Keratinocyte (primary cell): Measurements from ENCODE around the gene MAP1LC3B. TPM values are rescaled to one million over a fixed set of nuclear protein-coding genes. Genes with fewer than 3 reads are reported as not detected.

Experiments used
- DNase-seq: peaks from one replicate; pipeline ENCODE4 v3.0.0-alpha.2; 2011; ENCODE audit warnings: low read depth, missing footprints, low spot score
- FAIRE-seq: peaks from 2 replicates; lab custom pipeline; 2011; peaks lifted over from hg19 to GRCh38; lab: Jason Lieb, UNC
- H2AFZ ChIP-seq: 2 replicates; pipeline ENCODE4 v1.6.0; 2012; ENCODE audit warnings: low read length, control low read depth, inconsistent platforms; ENCODE audit not compliant: control insufficient read depth
- H3K27ac ChIP-seq: 2 replicates; pipeline ENCODE4 v1.5.1; 2011; ENCODE audit warnings: low read length; ENCODE audit not compliant: control insufficient read depth, insufficient read depth
- H3K27me3 ChIP-seq: 3 replicates; pipeline ENCODE4 v1.6.0; 2011; ENCODE audit warnings: low read length; ENCODE audit not compliant: control insufficient read depth, insufficient read depth; ENCODE audit errors: extremely low read depth
- H3K36me3 ChIP-seq, 2 experiments: 2 replicates in 1 of 2; 3 replicates in 1 of 2; pipeline ENCODE4 v1.5.1; 2011; ENCODE audit warnings: low read length in 2 of 2, mild to moderate bottlenecking in 1 of 2; ENCODE audit not compliant: control insufficient read depth in 2 of 2, insufficient read depth in 2 of 2; ENCODE audit errors: extremely low read depth in 1 of 2
- H3K4me1 ChIP-seq: 3 replicates; pipeline ENCODE4 v1.5.1; 2011; ENCODE audit warnings: low read length; ENCODE audit not compliant: control insufficient read depth, insufficient read depth; ENCODE audit errors: extremely low read depth
- H3K4me2 ChIP-seq: 3 replicates; pipeline ENCODE4 v1.6.0; 2011; ENCODE audit warnings: low read depth, low read length; ENCODE audit not compliant: control insufficient read depth, insufficient read depth; ENCODE audit errors: extremely low read depth
- H3K4me3 ChIP-seq, 3 experiments: fragments of 200-600 bp in 1 of 3; sonication (generic) in 1 of 3; 2 replicates in 2 of 3; 3 replicates in 1 of 3; pipeline ENCODE4 v1.5.1; 2011 to 2016; ENCODE audit warnings: low read length in 3 of 3, mild to moderate bottlenecking in 3 of 3, control low read depth in 2 of 3, inconsistent platforms in 1 of 3, low read depth in 1 of 3, mixed read lengths in 1 of 3, mixed run types in 1 of 3, moderate library complexity in 1 of 3; ENCODE audit not compliant: control insufficient read depth in 2 of 3, insufficient read depth in 2 of 3; ENCODE audit errors: extremely low read depth in 1 of 3
- H3K79me2 ChIP-seq: 2 replicates; pipeline ENCODE4 v1.6.0; 2012; ENCODE audit warnings: low read length; ENCODE audit not compliant: control insufficient read depth, insufficient read depth
- H3K9ac ChIP-seq: 3 replicates; pipeline ENCODE4 v1.6.0; 2011; ENCODE audit warnings: low read length; ENCODE audit not compliant: control insufficient read depth, insufficient read depth; ENCODE audit errors: extremely low read depth
- H3K9me1 ChIP-seq: 3 replicates; pipeline ENCODE4 v1.6.0; 2011; ENCODE audit warnings: low read length; ENCODE audit not compliant: control insufficient read depth, insufficient read depth; ENCODE audit errors: extremely low read depth
- H3K9me3 ChIP-seq: 2 replicates; pipeline ENCODE4 v1.5.1; 2012; ENCODE audit warnings: low read depth, low read length; ENCODE audit not compliant: control insufficient read depth
- H4K20me1 ChIP-seq: 3 replicates; pipeline ENCODE4 v1.6.0; 2011; ENCODE audit warnings: low read length; ENCODE audit not compliant: control insufficient read depth, insufficient read depth; ENCODE audit errors: extremely low read depth
- CTCF ChIP-seq, 3 experiments: IDR thresholded peaks in 1 of 3; conservative IDR thresholded peaks in 1 of 3; optimal IDR thresholded peaks in 1 of 3; 2 replicates in 2 of 3; 3 replicates in 1 of 3; pipeline versions ENCODE3 to v1.5.1; 2011; ENCODE audit warnings: low read length in 3 of 3, mild to moderate bottlenecking in 3 of 3, moderate library complexity in 2 of 3, control low read depth in 1 of 3, inconsistent platforms in 1 of 3; ENCODE audit not compliant: insufficient read depth in 2 of 3; ENCODE audit errors: extremely low read depth in 1 of 3
- EZH2 ChIP-seq: IDR thresholded peaks from one replicate; pipeline ENCODE4 v1.6.1; 2012; ENCODE audit warnings: inconsistent platforms, mild to moderate bottlenecking, low read length, moderate library complexity
- dilution Hi-C: fragments of 300-500 bp; cut with MboI; formaldehyde crosslinking; loops from one replicate; pipeline ENCODE4 v1.7.0; 2020; ENCODE audit warnings: low sequenced_read_pairs; ENCODE audit not compliant: extremely low pct_ligation_motif_present
- polyA plus RNA-seq, 5 experiments: library from polyadenylated mRNA; depleted of rRNA in 3 of 5; stranded (reverse) in 3 of 5; stranded (forward) in 1 of 5; unstranded in 1 of 5; fragments of >200 nt; gene quantifications; 1 replicate in 1 of 5; 2 replicates in 3 of 5; 3 replicates in 1 of 5; pipeline versions ENCODE4 v1.2.1 to v1.2.3, GENCODE V29; 2011 to 2012; ENCODE audit warnings: missing spikeins in 2 of 5, low read depth in 1 of 5, low replicate concordance in 1 of 5

Gene MAP1LC3B
- polyA plus RNA-seq, 1 donor (not counting 4 experiments of a cell fraction or from before 2014, with no cell fraction given) = 50.3 TPM

DNA sequence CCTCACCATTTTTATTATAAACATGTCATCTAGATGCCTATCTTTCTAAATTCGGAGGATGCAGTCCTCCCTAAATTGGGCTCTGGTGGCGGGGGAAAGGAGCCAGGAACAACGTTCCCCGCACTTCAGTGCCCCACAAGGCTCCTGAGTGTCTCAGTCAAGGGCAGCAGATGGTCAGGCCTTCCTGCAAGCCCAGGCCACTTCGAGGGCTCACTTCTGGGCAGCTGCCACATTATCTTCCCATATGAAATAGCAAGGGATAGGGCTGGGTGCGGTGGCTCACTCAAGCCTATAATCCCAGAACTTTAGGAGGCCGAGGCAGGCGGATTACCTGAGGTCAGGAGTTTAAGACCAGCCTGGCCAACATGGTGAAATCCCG is 40.8 kb upstream of the MAP1LC3B start:
- no peaks in the 10 kb centered on the region for H3K4me1 ChIP-seq
- dilution Hi-C loops = no loop called here
- H2AFZ ChIP-seq = no peak overlapping the region
- H3K27me3 ChIP-seq = no peaks in the 10 kb centered on the region
- peaks cover 0 to 7% of the 10 kb centered on the region in 2 experiments for H3K36me3 ChIP-seq
- no peak overlapping the region for H3K27ac ChIP-seq
- H3K9ac ChIP-seq = no peak overlapping the region
- FAIRE-seq (no peak), DNase-seq (no peak)
- H3K9me1 ChIP-seq = no peaks in the 10 kb centered on the region
- H3K9me3 ChIP-seq = no peaks in the 10 kb centered on the region
- H3K79me2 ChIP-seq = peaks cover 20% of the 10 kb centered on the region
- no peak overlapping the region for H3K4me3 ChIP-seq
- no peaks in the 10 kb centered on the region for H4K20me1 ChIP-seq
- TF ChIP-seq EZH2 (no peak), CTCF (optimal IDR thresholded peaks at IDR 0.05 in 1 of 3, IDR thresholded peaks at IDR 0.05 in 1 of 3, conservative IDR thresholded peaks at IDR 0.05 in 1 of 3; ENCODE audit: extremely low read depth in 1 of 3, insufficient read depth in 2 of 3, low read length in 3 of 3) (no peak)
- H3K4me2 ChIP-seq = no peak overlapping the region

DNA sequence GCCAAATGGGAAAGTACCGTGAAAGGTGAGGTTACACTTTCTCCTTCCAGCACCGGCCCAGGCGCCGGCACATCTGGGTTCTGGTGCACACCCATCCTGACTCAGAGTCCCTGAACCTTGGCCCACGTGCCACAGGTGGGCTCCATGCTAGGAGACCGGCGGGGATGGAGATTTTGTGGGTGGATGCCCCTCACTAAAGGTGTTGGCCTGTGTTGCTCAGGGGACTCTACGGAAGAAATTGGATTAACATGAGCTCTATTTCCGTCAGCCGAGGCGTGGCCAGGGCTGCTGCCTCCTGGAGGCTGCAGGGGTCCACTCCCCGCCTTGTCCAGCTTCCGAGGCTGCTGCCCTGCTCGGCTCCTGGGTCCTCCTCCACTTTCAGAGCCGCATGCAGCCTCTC is 39.3 kb upstream of the MAP1LC3B start:
- H3K9me1 ChIP-seq = no peaks in the 10 kb centered on the region
- no peak overlapping the region for H3K4me3 ChIP-seq
- H3K79me2 ChIP-seq = peaks cover 18% of the 10 kb centered on the region
- DNase-seq = no peak
- H3K9me3 ChIP-seq = no peaks in the 10 kb centered on the region
- dilution Hi-C loops = no loop called here
- H2AFZ ChIP-seq = no peak overlapping the region
- TF ChIP-seq EZH2 (no peak), CTCF (optimal IDR thresholded peaks at IDR 0.05 in 1 of 3, IDR thresholded peaks at IDR 0.05 in 1 of 3, conservative IDR thresholded peaks at IDR 0.05 in 1 of 3; ENCODE audit: extremely low read depth in 1 of 3, insufficient read depth in 2 of 3, low read length in 3 of 3) (no peak)
- no peak overlapping the region for H3K4me2 ChIP-seq
- no peak overlapping the region for H3K9ac ChIP-seq
- no peaks in the 10 kb centered on the region for H4K20me1 ChIP-seq
- no peak for FAIRE-seq
- H3K4me1 ChIP-seq = no peaks in the 10 kb centered on the region
- H3K27me3 ChIP-seq = no peaks in the 10 kb centered on the region
- no peak overlapping the region for H3K27ac ChIP-seq
- peaks cover 0 to 6% of the 10 kb centered on the region in 2 experiments for H3K36me3 ChIP-seq
